G401.6 (cell line): Measurements from ENCODE around the gene CBLN3.

Experiments used
- FAIRE-seq: peaks from 2 replicates; lab custom pipeline; 2012; peaks lifted over from hg19 to GRCh38; lab: Jason Lieb, UNC

Gene CBLN3

DNA sequence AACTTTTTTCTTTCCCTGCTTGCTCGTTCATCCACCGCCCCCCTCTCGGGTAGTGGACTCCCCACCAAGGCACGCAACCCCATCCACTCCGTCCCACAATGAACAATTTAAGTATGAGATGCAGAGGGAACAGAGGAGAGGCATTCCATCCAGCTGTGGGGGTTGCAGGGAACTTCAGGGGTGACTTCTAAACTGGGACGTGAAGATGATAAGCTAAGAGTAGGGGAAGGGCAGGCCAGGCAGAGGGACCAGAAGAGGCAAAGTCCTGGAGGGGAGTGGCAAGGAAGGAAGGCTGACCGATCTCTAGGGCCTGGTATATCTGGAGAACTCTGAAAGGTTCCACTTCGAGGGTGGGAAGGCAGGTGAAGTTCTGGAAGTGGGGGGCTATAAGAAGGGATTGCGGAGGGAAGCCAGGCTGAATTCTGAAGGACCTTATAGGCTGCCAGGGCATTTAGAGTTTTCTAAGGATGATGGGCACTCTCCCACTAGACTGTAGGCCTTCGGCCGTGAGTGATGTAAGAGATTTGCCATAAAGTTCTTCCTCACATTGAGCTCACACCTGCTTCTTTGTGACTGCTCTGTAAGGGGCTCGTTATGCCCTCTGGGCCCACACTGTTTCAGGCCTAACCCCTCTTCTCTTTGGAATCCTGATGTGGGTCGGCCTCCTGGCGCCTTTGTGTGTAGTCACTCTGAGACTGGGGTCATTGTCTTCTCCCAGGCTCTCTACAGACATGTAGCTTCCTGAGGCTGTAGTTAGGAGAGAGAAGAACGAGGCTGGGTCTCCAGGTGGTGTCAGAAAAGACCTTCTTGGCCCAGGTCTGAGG is 49.3 kb downstream of the CBLN3 start:
- FAIRE-seq: no peak

DNA sequence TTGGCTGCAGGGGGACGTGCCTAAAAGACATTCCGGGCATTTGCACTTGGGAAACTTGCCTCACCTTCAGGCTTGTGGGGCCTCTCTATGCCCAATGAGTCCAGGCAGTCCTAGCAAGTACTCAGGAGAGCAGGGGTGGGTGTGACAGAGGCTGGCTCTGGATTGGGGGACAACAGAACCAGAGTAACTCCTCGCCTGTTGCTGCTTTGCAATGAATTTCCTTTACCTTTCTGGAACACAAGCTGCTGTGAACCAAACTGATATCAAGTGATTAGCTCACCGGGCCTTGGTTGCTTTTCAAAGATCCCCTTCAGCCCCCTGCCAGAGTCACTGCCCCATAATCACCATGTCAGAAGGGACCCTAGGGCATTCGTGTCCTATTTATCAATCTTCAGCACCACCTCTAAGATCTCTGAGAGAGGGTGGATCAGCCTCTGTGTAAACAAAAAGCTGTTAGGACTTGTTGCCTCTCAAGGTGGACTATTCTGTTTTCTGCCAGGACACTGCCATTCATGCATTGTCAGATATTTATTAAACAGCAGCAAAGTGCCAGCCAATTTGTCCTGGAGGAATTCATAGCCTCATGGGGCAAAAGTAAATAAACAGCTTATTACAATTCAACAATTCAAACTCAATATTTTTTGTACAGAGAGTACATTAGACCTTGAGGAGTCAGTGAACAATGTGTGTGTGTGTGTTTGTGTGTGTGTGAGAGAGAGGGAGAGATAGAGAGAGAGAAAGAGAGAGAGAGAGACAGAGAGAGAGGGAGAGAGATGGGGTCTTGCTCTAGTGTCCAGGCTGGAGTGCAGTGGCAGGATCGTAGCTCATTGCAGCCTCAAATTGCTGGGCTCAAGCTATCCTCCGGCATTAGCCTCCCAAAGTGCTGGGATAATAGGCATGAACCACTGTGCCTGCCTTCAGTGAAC is 50.2 kb downstream of the CBLN3 start:
- no peak for FAIRE-seq

DNA sequence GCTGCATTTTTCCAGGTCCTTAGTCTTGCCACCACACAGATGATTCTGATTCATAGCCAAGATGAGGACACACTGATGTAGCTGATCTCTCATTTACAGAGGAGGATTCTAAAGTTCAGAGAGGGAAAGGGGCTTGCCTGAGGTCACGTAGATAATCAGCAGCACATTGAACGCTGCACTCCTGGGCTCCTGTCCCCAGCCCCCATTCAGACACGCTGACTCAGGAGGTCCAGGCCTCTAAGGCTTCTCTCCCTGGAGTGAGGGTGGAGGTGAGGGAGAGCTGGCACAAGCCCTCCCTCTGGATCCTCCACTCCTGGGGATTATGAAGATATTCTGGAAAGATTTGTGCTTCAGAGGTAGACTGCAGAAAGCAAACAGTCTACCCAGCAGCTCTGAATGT is 51.1 kb downstream of the CBLN3 start:
- no peak for FAIRE-seq

DNA sequence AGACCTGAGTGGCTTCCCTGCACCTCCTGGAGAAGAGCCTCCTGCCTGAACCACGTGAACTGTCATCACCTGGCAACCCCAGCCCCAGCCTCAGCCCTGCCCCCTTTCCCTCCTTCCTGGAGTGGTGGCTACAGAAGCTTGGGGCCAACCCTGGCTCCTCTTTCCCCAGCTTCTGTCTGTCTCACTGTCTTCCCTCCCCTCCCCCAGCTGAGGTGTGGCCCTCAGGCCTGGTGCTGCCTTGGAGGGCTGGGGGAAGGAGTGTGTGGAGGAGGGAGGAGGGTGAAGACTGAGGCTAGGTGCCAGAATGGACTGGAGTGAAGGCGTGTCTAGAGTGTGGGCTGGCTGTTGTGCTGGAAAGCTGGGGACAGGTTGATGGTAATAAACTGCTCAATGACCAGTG is 51.8 kb downstream of the CBLN3 start:
- no peak for FAIRE-seq

DNA sequence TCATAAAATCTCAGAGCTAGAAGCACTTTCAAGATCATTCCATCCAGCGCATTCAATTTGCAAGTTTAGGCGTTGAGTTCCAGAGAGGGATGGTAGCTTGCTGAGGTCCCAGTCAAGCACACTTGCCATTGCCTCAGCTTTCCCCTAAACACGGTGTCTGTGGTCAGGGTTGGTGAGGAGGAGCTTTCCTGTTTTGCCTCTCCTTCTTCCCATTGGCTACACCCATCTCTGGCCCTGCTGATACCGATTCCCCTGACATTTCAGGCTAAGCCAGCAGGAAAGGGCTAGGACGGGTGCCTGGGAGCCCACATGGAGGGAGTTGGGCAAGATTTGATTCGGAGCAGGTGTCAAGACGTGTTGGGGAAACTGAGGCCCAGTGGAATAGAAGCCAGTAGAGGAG is 52.3 kb downstream of the CBLN3 start:
- no peak for FAIRE-seq
